ENCODE results near the gene CDK12.
A peak's percentile ranks its signal among the peaks of the same experiment; 100 is the strongest.

The CDK12 gene

GRCh38 chr17:39538866-39539265 lies 77.6 kb downstream of the CDK12 start:
- TF ChIP-seq CTCF (IDR thresholded peaks at IDR 0.05): no peak

- TF ChIP-seq CTCF (IDR thresholded peaks at IDR 0.05): no peak
Measured at GRCh38 chr17:39540611-39541010, 79.3 kb downstream of the CDK12 start.

GRCh38 chr17:39541652-39542051 lies 80.4 kb downstream of the CDK12 start:
- no peak for TF ChIP-seq CTCF (IDR thresholded peaks at IDR 0.05)

GRCh38 chr17:39543176-39543575 lies 81.9 kb downstream of the CDK12 start:
- no peak for TF ChIP-seq CTCF (IDR thresholded peaks at IDR 0.05)

- no peak for TF ChIP-seq CTCF (IDR thresholded peaks at IDR 0.05)
Measured at GRCh38 chr17:39543664-39544063, 82.4 kb downstream of the CDK12 start.

- TF ChIP-seq CTCF (IDR thresholded peaks at IDR 0.05): peak; percentile 99
Measured at GRCh38 chr17:39547713-39548478, 86.6 kb downstream of the CDK12 start.

GRCh38 chr17:39548494-39549225 lies 87.4 kb downstream of the CDK12 start:
- TF ChIP-seq CTCF (IDR thresholded peaks at IDR 0.05): no peak

Measured in LNCAP (cell line).